B cell (primary cell): Measurements from ENCODE around the gene PAFAH1B2. TPM values are rescaled to one million over a fixed set of nuclear protein-coding genes. Genes with fewer than 3 reads are reported as not detected.

Experiments used
- ATAC-seq: fragments of 200-7000 bp; cut with Tn5 transposase; one replicate; pipeline ENCODE4 v1.10.0; 2021; ENCODE audit warnings: low read depth, mild to moderate bottlenecking, moderate number of reproducible peaks, moderate library complexity
- CTCF ChIA-PET: fragments of 350-600 bp; sonication (Branson Sonifier 250); formaldehyde crosslinking; loops from one replicate; lab custom pipeline; 2021; ENCODE audit warnings: antibody characterized with exemption, inconsistent platforms; lab: Charles Lee
- POLR2A ChIA-PET: fragments of 350-600 bp; sonication (Branson Sonifier 250); formaldehyde crosslinking; loops from one replicate; lab custom pipeline; 2021; ENCODE audit warnings: antibody characterized with exemption; lab: Charles Lee
- DNase-seq: peaks from one replicate; pipeline ENCODE4 v3.0.0; 2013
- H2AFZ ChIP-seq: 2 replicates; pipeline ENCODE4 v1.6.1; 2012; ENCODE audit warnings: mild to moderate bottlenecking, low read depth, low read length; ENCODE audit not compliant: insufficient read depth, poor library complexity, severe bottlenecking
- H3K27ac ChIP-seq, 2 donors: 1 replicate in 1 of 2; 2 replicates in 1 of 2; pipeline ENCODE4 v1.5.1; 2012 to 2013; ENCODE audit warnings: low read length in 2 of 2, mild to moderate bottlenecking in 2 of 2, moderate library complexity in 1 of 2
- H3K27me3 ChIP-seq, 4 experiments: fragments of 200-600 bp in 1 of 4; sonication (generic) in 1 of 4; replicated peaks in 1 of 4; 1 replicate in 2 of 4; 2 replicates in 2 of 4; pipeline versions ENCODE4 v1.6.1 to v1.7.0; 2013 to 2016; ENCODE audit warnings: low read length in 3 of 4, mild to moderate bottlenecking in 2 of 4, mixed read lengths in 1 of 4, moderate library complexity in 1 of 4; ENCODE audit not compliant: insufficient read depth in 4 of 4, control insufficient read depth in 3 of 4; ENCODE audit errors: control extremely low read depth in 1 of 4
- H3K36me3 ChIP-seq, 2 experiments: replicated peaks in 1 of 2; 1 replicate in 1 of 2; 2 replicates in 1 of 2; pipeline versions ENCODE4 v1.6.1 to v1.7.1; 2013; ENCODE audit warnings: low read length in 1 of 2; ENCODE audit not compliant: insufficient read depth in 2 of 2, control insufficient read depth in 1 of 2; ENCODE audit errors: control extremely low read depth in 1 of 2, extremely low read depth in 1 of 2
- H3K4me1 ChIP-seq, 2 donors: fragments of 200-600 bp in 1 of 2; sonication (generic) in 1 of 2; 1 replicate in 1 of 2; 2 replicates in 1 of 2; pipeline versions ENCODE4 v1.5.1 to v1.6.1; 2013 to 2017; ENCODE audit warnings: low read length in 2 of 2; ENCODE audit not compliant: control insufficient read depth in 2 of 2, insufficient read depth in 2 of 2
- H3K4me2 ChIP-seq: replicated peaks from 2 replicates; pipeline ENCODE3; 2012; ENCODE audit warnings: mild to moderate bottlenecking, low read depth, low read length; ENCODE audit not compliant: poor library complexity, severe bottlenecking
- H3K4me3 ChIP-seq, 5 experiments: fragments of 200-600 bp in 1 of 5; sonication (generic) in 1 of 5; 1 replicate in 3 of 5; 2 replicates in 2 of 5; pipeline versions ENCODE4 v1.5.1 to v1.7.0; 2011 to 2016; ENCODE audit warnings: low read length in 4 of 5, mild to moderate bottlenecking in 4 of 5, low read depth in 2 of 5, control low read depth in 1 of 5, moderate library complexity in 1 of 5; ENCODE audit not compliant: insufficient read depth in 1 of 5; ENCODE audit errors: control extremely low read depth in 1 of 5, extremely low read depth in 1 of 5
- H3K79me2 ChIP-seq: fragments of 200-600 bp; sonication (generic); one replicate; pipeline ENCODE4 v1.6.0; 2016; ENCODE audit warnings: low read length; ENCODE audit not compliant: control insufficient read depth, insufficient read depth
- H3K9ac ChIP-seq: fragments of 200-600 bp; sonication (generic); 2 replicates; pipeline ENCODE4 v1.6.1; 2017; ENCODE audit warnings: mild to moderate bottlenecking, low read length, moderate library complexity
- H3K9me3 ChIP-seq, 3 donors: one replicate each; pipeline versions ENCODE4 v1.6.1 to v1.7.1; 2013; ENCODE audit warnings: low read length in 2 of 3; ENCODE audit not compliant: control insufficient read depth in 2 of 3, insufficient read depth in 1 of 3; ENCODE audit errors: control extremely low read depth in 1 of 3
- H4K20me1 ChIP-seq: 2 replicates; pipeline ENCODE4 v1.6.0; 2012; ENCODE audit warnings: mild to moderate bottlenecking, low read length; ENCODE audit not compliant: insufficient read depth, control insufficient read depth, poor library complexity, severe bottlenecking
- H3K27ac Mint-ChIP-seq: one replicate; pipeline ENCODE4 v1.8.0; 2021; ENCODE audit warnings: mixed read lengths
- H3K27me3 Mint-ChIP-seq: one replicate; pipeline ENCODE4 v1.8.0; 2021; ENCODE audit warnings: mixed read lengths
- H3K4me1 Mint-ChIP-seq: one replicate; pipeline ENCODE4 v1.8.0; 2021; ENCODE audit warnings: mixed read lengths
- H3K4me3 Mint-ChIP-seq: one replicate; pipeline ENCODE4 v1.8.0; 2021; ENCODE audit warnings: mixed read lengths
- H3K9me3 Mint-ChIP-seq: one replicate; pipeline ENCODE4 v1.8.0; 2022; ENCODE audit warnings: mixed read lengths; ENCODE audit not compliant: insufficient read depth
- CTCF ChIP-seq: fragments of 200-600 bp; IDR thresholded peaks from one replicate; pipeline ENCODE4 v1.8.0; 2022; ENCODE audit warnings: antibody characterized with exemption, mild to moderate bottlenecking
- EZH2 ChIP-seq: IDR thresholded peaks from 2 replicates; pipeline ENCODE4 v1.6.1; 2012; ENCODE audit warnings: borderline replicate concordance, low read depth, mild to moderate bottlenecking, moderate library complexity, low read length; ENCODE audit not compliant: insufficient read depth, poor library complexity, severe bottlenecking
- WGBS: methylation state at CpG from one replicate; pipeline ENCODE4 v1.1.5; 2013; ENCODE audit warnings: missing lambda C conversion rate; ENCODE audit not compliant: insufficient coverage; 5-methylcytosine and 5-hydroxymethylcytosine counted together
- intact Hi-C: fragments of 100-400 bp; cut with micrococcal nuclease; formaldehyde crosslinking; loops from one replicate; pipeline ENCODE4 v1.10.0; 2022
- polyA plus RNA-seq: library from polyadenylated mRNA; depleted of rRNA; stranded (reverse); fragments of >200 nt; gene quantifications from 2 replicates; pipeline ENCODE4 v1.2.3, GENCODE V29; 2012
- total RNA-seq, 2 donors: library from RNA; stranded (reverse); fragments of 120-200 nt in 1 of 2; gene quantifications; 1 replicate in 1 of 2; 2 replicates in 1 of 2; pipeline versions ENCODE4 v1.2.3 to v1.2.4, GENCODE V29; 2013 to 2022

PAFAH1B2 gene
- total and polyA plus RNA-seq, 2 donors (not counting 1 experiment from before 2014, with no cell fraction given), result 10.7 to 103 TPM

- WGBS, result 94% methylated on average over 7 of the region's 8 CpGs
- no peak overlapping the region for H3K9ac ChIP-seq
- H3K27ac Mint-ChIP-seq, result no peak overlapping the region
These were observed 75.4 kb downstream of the PAFAH1B2 start for GRCh38 chr11:117219455-117219854.

More at GRCh38 chr11:117219455-117219854, 75.4 kb downstream of the PAFAH1B2 start:
- Histone ChIP-seq H3K9me3 (no peaks in the 10 kb centered on the region), H4K20me1 (peaks cover 21% of the 10 kb centered on the region), H3K4me1 (no peaks in the 10 kb centered on the region), H3K27me3 (no peaks in the 10 kb centered on the region), H3K79me2 (peaks cover 50% of the 10 kb centered on the region), H2AFZ (no peak overlapping the region), H3K36me3 (peaks cover 7 to 89% of the 10 kb centered on the region in 2 experiments), H3K4me2 (no peak overlapping the region), H3K4me3 (no peak overlapping the region), H3K27ac (no peak overlapping the region)
- peaks cover 4% of the 10 kb centered on the region for H3K4me1 Mint-ChIP-seq
- H3K27me3 Mint-ChIP-seq, result no peaks in the 10 kb centered on the region
- POLR2A ChIA-PET, result no interaction called here
- CTCF ChIA-PET, result interaction anchor here (1.0 to 19.9 kb wide), 3 partner anchors 11 to 109 kb away, joined by 3 to 309 read pairs (median 3); partner anchors contain the start of gene SIDT2
- no peak for ATAC-seq
- no peak for DNase-seq
- TF ChIP-seq EZH2, result no peak
- no peak for TF ChIP-seq CTCF
- H3K9me3 Mint-ChIP-seq, result no peaks in the 10 kb centered on the region
- no peak overlapping the region for H3K4me3 Mint-ChIP-seq
- intact Hi-C loops, result no loop called here
